HepG2 (cell line): ENCODE data around the gene FBXO10. TPM values are rescaled to one million over a fixed set of nuclear protein-coding genes. Genes with fewer than 3 reads are reported as not detected.

Experiments
- AHDC1 ChIP-seq: sonication (generic); formaldehyde crosslinking; IDR thresholded peaks from 2 replicates; pipeline ENCODE4 v1.5.1; 2020; ENCODE audit warnings: mild to moderate bottlenecking, missing genetic modification reagents, borderline replicate concordance
- ATF5 ChIP-seq: sonication (generic); formaldehyde crosslinking; IDR thresholded peaks from 2 replicates; pipeline ENCODE4 v1.4.0; 2020; ENCODE audit warnings: mild to moderate bottlenecking, low read depth, missing genetic modification reagents
- GZF1 ChIP-seq: sonication (generic); formaldehyde crosslinking; IDR thresholded peaks from 2 replicates; pipeline ENCODE4 v1.5.1; 2020; ENCODE audit warnings: mild to moderate bottlenecking, missing genetic modification reagents
- KDM6A ChIP-seq: IDR thresholded peaks from 2 replicates; pipeline ENCODE4 v1.6.1; 2016; ENCODE audit warnings: low read depth
- NRL ChIP-seq: sonication (generic); formaldehyde crosslinking; IDR thresholded peaks from 2 replicates; pipeline ENCODE4 v1.5.0; 2020; ENCODE audit warnings: missing genetic modification reagents, mild to moderate bottlenecking, moderate library complexity, borderline replicate concordance
- PHB2 ChIP-seq: fragments of 450-650 bp; IDR thresholded peaks from 2 replicates; pipeline ENCODE4 v1.6.1; 2018; ENCODE audit not compliant: partially characterized antibody
- RBFOX2 ChIP-seq: fragments of 200-400 bp; formaldehyde crosslinking; IDR thresholded peaks from 2 replicates; pipeline ENCODE4 v1.6.1; 2017; ENCODE audit warnings: low read depth, mild to moderate bottlenecking, low read length
- SMC3 ChIP-seq: IDR thresholded peaks from 2 replicates; pipeline ENCODE4 v1.6.1; 2011; ENCODE audit warnings: low read length, improper control_type of control experiment
- SNAPC5 ChIP-seq: sonication (generic); formaldehyde crosslinking; IDR thresholded peaks from 2 replicates; pipeline ENCODE4 v1.8.1; 2023; ENCODE audit warnings: mild to moderate bottlenecking, missing genetic modification reagents, borderline replicate concordance
- TERF1 ChIP-seq: sonication (generic); formaldehyde crosslinking; IDR thresholded peaks from 2 replicates; pipeline ENCODE4 v1.8.0; 2022; ENCODE audit warnings: mild to moderate bottlenecking, missing genetic modification reagents, moderate library complexity
- ZNF383 ChIP-seq: sonication (generic); formaldehyde crosslinking; IDR thresholded peaks from 2 replicates; pipeline ENCODE4 v1.4.0; 2020; ENCODE audit warnings: missing genetic modification reagents, mild to moderate bottlenecking, borderline replicate concordance
- ZNF737 ChIP-seq: sonication (generic); formaldehyde crosslinking; IDR thresholded peaks from 2 replicates; pipeline ENCODE4 v1.5.0; 2020; ENCODE audit warnings: missing genetic modification reagents, mild to moderate bottlenecking, borderline replicate concordance
- ZNF740 ChIP-seq: sonication (generic); formaldehyde crosslinking; IDR thresholded peaks from 2 replicates; pipeline ENCODE4 v1.4.0; 2020; ENCODE audit warnings: missing genetic modification reagents
- ZNF773 ChIP-seq: sonication (generic); formaldehyde crosslinking; IDR thresholded peaks from 2 replicates; pipeline ENCODE4 v1.4.0; 2020; ENCODE audit warnings: missing genetic modification reagents, borderline replicate concordance
- ZNF841 ChIP-seq: sonication (generic); formaldehyde crosslinking; IDR thresholded peaks from 2 replicates; pipeline ENCODE4 v1.8.1; 2023; ENCODE audit warnings: missing genetic modification reagents, borderline replicate concordance
- polyA plus RNA-seq, 8 experiments: library from polyadenylated mRNA; depleted of rRNA in 3 of 8; stranded (reverse) in 7 of 8; unstranded in 1 of 8; fragments of >200 nt; fragmentation: Illumina TruSeq in 4 of 8; extraction: Trizol in 4 of 8; gene quantifications; 2 replicates each; pipeline versions ENCODE4 v1.2.1 to v1.2.3, GENCODE V29; 2011 to 2016; ENCODE audit warnings: low read depth in 4 of 8, missing spikeins in 1 of 8, mixed read lengths in 1 of 8; ENCODE audit not compliant: insufficient read depth in 1 of 8
- total RNA-seq, 5 experiments: library from RNA; depleted of rRNA; stranded (reverse); fragments of >200 nt; fragmentation: Illumina TruSeq; extraction: Trizol; gene quantifications; 2 replicates each; pipeline ENCODE4 v1.2.3, GENCODE V29; 2016; ENCODE audit warnings: low read depth in 1 of 5

Gene FBXO10
- total and polyA plus RNA-seq, 2 of the 13 experiments (the other 11 are each of a cell fraction or from before 2014, with no cell fraction given) = 3.1 to 5.1 TPM

GRCh38 chr9:37575921-37576721, at the start of gene FBXO10 (continued):
- TF ChIP-seq ZNF383 = no peak
- TF ChIP-seq ZNF737 = no peak
- TF ChIP-seq NRL (CRISPR knock-in tag) = peak; percentile 74; the same call in 1 of the 2 replicates
- TF ChIP-seq SNAPC5 (CRISPR knock-in tag) = no peak
- peak; percentile 77 for TF ChIP-seq RBFOX2
- TF ChIP-seq AHDC1 (CRISPR knock-in tag) = no peak
- no peak for TF ChIP-seq ZNF773 (CRISPR knock-in tag)
- no peak for TF ChIP-seq PHB2
- no peak for TF ChIP-seq ATF5 (CRISPR knock-in tag)
- no peak for TF ChIP-seq KDM6A (CRISPR knock-in tag)
- no peak for TF ChIP-seq SMC3
- TF ChIP-seq ZNF841 = no peak
- no peak for TF ChIP-seq TERF1
- TF ChIP-seq ZNF740 = no peak
- no peak for TF ChIP-seq GZF1 (CRISPR knock-in tag)
